ENCODE measurements around the gene HRCT1.
A peak's percentile ranks its signal among the peaks of the same experiment; 100 is the strongest.

HRCT1 gene

DNA sequence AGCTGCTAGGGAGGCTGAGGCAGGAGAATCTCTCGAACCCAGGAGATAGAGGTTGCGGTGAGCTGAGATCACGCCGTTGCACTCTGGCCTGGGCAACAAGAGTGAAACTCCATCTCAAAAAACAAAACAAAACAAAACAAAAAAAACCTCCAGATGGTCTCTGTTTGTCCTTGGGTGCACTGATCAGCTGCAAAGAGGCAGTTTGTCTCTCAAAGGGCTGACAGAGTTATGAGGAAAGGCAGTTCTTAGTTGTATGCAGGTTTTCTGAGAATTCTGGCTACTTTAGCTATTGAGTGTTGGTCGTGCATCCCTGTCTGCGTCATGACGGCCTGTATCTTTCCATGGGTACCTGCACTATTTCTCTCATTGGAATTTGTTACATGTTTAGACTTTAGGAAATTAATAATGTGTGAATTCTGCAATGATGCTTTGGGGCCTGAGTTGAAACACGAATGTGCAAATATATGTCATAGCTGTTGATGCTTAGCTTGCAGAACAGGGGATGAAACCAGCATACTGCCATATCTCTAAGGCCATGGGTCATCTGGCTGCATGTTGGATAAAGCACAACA is 33.8 kb downstream of the HRCT1 start:
- in situ Hi-C loops (cut with MboI; ENCODE audit: low sequenced_read_pairs, unreplicated experiment): no loop called here
- no peak for DNase-seq (ENCODE audit: low spot score)
- TF ChIP-seq, protein P1, sequence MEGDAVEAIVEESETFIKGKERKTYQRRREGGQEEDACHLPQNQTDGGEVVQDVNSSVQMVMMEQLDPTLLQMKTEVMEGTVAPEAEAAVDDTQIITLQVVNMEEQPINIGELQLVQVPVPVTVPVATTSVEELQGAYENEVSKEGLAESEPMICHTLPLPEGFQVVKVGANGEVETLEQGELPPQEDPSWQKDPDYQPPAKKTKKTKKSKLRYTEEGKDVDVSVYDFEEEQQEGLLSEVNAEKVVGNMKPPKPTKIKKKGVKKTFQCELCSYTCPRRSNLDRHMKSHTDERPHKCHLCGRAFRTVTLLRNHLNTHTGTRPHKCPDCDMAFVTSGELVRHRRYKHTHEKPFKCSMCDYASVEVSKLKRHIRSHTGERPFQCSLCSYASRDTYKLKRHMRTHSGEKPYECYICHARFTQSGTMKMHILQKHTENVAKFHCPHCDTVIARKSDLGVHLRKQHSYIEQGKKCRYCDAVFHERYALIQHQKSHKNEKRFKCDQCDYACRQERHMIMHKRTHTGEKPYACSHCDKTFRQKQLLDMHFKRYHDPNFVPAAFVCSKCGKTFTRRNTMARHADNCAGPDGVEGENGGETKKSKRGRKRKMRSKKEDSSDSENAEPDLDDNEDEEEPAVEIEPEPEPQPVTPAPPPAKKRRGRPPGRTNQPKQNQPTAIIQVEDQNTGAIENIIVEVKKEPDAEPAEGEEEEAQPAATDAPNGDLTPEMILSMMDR (IDR thresholded peaks at IDR 0.05; ENCODE audit: borderline replicate concordance, control extremely low read depth, extremely low read depth, insufficient read depth, missing control alignments): no peak

DNA sequence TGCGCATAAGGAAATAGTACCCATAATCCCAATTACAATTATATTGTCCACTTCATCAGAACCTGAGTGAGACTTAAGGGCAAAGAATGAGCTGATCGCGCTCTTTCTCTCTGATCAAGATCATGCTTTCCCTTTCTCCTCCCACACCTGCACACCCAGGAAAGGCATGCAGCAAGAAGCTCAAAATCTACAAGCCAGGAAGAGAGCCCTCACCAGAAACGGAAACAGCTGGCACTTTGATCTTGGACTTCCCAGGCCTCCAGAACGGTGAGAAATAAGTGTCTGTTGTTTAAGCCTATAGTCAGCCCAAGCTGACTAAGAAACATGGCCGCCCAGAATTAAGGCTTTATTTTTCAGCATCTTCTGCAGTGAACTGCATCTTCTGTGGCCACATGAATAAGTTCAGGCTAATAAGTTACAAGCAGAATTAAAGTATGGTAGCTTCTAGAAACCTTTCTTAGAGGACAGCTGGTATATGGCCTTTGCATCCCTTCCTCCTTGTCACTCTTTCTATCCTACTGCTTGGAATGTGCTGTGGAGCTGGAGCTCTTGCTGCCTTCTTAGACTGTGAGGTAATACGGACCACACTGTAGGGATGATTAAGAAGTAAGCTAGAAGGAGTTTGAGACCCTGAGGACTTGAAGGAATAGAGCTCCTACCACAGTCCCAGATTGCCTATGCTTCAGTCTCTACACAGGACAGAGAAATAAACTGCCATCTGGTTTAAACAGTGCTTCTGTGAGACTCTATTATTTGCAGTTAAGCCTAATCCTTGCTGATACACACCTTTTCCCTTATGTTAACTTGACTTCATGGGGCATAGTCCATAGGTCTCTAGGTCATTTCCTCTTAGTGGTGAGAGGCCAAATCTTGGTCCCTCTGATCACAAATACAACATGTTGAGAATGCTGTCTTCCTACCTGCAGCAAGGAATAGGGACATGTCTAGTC is 34.7 kb downstream of the HRCT1 start:
- TF ChIP-seq, protein P1 (IDR thresholded peaks at IDR 0.05; ENCODE audit: borderline replicate concordance, control extremely low read depth, extremely low read depth, insufficient read depth, missing control alignments): no peak
- DNase-seq (ENCODE audit: low spot score): no peak
- in situ Hi-C loops (cut with MboI; ENCODE audit: low sequenced_read_pairs, unreplicated experiment): no loop called here

DNA sequence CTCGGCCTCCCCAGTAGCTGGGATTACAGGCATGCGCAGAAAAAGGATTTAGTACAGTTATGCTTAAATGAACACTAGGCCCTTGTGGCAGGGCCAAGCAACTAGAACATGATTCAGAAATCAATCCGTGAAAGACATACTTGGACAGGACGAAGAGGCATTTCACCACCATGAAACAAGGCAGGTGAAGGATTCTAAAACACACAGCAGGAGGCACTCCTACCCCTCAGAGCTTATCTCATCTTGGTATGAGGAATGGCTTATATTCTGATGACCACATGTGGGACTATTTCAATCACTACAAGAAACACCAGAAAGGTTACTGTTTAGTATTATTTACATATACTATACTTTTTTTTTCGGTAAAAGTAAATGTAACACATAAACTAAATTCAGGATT is 36.3 kb downstream of the HRCT1 start:
- TF ChIP-seq, protein P1 (IDR thresholded peaks at IDR 0.05; ENCODE audit: borderline replicate concordance, control extremely low read depth, extremely low read depth, insufficient read depth, missing control alignments): no peak
- in situ Hi-C loops (cut with MboI; ENCODE audit: low sequenced_read_pairs, unreplicated experiment): no loop called here

DNA sequence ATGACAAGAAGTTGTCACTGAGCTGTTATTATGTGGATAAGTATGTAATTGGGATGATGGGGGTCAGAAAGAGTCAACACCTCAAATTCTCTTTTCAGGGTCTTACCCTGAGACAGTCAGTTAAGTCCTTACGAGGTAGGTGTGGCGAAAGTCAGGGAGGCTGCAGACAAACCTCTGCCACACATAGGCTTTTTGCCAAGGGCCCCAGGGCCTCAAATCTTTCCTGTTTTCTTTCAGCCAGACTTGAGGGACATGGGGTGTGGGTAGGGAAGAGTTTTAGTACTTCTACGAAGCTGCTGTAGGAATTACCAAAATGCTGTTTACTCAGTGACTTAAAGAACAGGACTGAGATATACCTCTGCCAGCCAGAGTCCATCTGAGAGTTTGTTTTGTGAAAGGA is 38.2 kb downstream of the HRCT1 start:
- DNase-seq (ENCODE audit: low spot score): no peak
- in situ Hi-C loops (cut with MboI; ENCODE audit: low sequenced_read_pairs, unreplicated experiment): no loop called here
- TF ChIP-seq, protein P1 (IDR thresholded peaks at IDR 0.05; ENCODE audit: borderline replicate concordance, control extremely low read depth, extremely low read depth, insufficient read depth, missing control alignments): no peak

More for the DNA sequence above, 36.3 kb downstream of the HRCT1 start:
- DNase-seq (ENCODE audit: low spot score): no peak

DNA sequence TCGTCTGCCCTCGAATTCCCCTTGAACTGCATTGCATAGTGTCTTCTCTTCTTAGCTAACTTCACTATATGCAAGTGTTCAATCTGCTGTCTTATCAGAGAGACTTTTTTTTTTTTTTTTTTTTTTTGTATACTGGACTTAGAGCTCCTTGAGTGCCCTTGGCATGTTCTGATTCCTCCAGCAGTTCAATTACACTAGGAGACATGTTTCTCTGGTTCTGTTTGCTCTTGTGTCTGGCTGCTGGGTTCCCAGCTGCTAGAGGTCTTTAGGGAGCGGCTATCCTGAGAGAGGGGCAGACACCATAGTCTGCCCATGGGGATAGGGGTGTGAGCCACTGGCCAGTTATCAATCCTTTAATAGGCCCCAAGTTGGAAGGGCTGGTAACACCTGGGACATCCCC is 38.8 kb downstream of the HRCT1 start:
- TF ChIP-seq, protein P1 (IDR thresholded peaks at IDR 0.05; ENCODE audit: borderline replicate concordance, control extremely low read depth, extremely low read depth, insufficient read depth, missing control alignments): no peak
- in situ Hi-C loops (cut with MboI; ENCODE audit: low sequenced_read_pairs, unreplicated experiment): no loop called here
- DNase-seq (ENCODE audit: low spot score): no peak

DNA sequence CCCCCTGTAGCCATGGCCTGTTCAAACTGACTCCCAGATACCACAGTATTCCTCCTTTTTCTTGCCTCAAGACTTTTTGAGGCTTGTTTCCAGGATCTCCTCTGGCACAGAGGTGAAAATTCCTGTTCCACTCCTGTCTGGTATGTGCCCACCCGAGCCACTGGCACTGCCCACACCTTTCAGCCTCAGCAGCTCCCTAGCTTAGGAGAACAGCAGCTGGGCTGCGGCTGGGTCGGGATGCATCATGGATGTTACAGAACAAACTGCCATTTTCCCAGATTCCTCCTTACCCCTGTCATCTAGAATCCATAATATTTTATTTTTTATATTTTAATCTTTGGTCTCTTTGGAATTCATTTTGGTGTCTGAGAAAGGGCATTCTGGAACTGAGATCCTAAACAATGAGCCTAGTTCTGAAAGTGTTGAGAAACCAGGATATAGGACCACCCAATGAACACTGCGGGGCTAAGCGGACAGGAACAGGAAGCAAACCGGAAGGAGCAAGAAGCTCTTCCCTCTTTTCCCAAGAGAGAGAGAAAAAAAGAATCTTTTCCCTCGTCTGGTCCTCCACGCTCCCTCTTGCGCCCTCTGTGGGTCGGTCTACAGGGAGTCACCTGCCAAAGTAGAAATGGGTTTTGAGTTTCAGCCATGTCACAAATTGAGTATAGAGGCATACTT is 39.5 kb downstream of the HRCT1 start:
- peak; percentile 67 for DNase-seq (ENCODE audit: low spot score)
- TF ChIP-seq, protein P1 (IDR thresholded peaks at IDR 0.05; ENCODE audit: borderline replicate concordance, control extremely low read depth, extremely low read depth, insufficient read depth, missing control alignments): peak; percentile 88
- in situ Hi-C loops (cut with MboI; ENCODE audit: low sequenced_read_pairs, unreplicated experiment): no loop called here
